Activated T-helper 9 cell treated with anti-CD3 and anti-CD28 coated beads, Interleukin-2, amount 50 U/mL, for 16 hours (primary cell): Measurements from ENCODE around the gene WDR38.

ENCODE experiments used
- DNase-seq: peaks from one replicate; pipeline ENCODE4 v3.0.0-alpha.2; 2020; ENCODE audit warnings: low read depth

The WDR38 gene

DNA sequence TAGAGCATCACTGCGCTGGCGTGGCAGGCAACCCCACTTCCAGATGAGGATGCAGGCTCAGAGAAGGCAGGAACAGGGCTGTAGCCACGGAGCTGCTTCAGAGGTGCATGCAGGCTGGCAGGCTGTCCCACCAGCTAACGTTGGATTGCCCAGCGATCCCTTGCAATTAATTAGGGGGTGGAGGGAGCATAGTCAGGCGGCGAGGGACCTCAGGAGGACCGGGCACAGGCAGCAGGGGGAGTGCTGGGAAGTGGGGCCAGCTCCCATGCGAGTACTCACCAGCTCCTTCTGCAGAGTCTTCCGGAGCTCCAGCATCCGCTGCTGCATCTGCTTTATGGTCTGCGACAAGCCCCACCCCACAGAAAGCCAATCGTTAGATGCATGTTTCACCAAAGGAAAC, 29.0 kb downstream of the WDR38 start:
- no peak for DNase-seq

DNA sequence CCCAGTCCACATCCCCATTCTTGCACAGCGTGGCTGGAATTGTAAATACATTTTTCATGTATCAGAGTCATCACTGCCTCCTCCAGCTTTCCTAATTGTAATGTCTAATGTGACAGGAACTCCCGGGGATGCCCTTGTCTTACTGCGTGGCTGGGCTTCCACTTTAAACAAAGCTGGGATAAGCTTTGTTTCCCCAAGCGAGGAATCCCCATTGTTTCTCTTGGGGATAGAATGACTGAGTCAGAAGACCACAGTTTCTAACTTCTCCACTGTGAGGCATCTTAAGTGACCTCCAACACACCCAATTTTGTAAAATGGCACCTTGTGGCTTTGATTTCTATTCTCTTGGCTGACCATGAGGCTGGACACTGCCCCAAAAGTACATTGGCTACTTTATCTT, 31.1 kb downstream of the WDR38 start:
- no peak for DNase-seq

DNA sequence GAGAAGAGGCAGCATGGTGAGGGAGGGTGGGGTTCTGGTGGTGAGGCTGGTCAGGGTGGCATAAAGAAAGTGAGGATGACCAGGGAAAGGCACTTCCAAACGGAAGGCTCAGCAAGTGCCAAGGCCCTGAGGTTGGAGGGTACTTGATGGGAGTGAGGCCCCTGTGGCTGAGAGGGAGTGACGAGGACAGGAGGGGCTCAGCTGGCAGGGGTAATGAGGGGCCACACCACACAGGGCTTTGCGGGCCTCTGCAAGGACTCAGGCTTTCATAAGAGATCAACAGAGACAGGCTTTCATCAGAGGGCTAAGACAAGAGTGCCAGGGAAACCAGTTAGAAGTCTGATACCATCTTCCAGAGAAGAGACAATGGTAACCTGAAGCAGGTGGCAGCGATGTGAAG, 32.3 kb downstream of the WDR38 start:
- no peak for DNase-seq

DNA sequence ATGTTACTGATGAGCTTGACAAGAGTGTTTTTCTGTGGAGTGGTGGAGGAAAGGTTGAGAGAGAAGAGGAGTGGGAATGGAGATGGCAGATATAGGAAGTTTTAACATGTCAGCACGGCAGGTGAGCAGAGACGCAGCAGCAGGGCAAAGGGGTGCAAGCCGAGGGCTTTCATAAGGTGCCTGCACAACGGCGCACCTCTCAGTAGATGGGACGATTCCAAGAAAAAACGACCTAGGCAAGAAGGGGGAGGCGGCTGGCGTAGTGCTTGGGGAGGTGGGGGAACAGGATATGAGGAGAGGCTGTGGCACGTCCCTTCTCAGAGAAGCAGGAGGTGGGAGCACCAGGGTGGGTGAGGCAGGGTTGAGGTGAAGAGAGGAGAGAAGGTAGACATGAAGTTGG, 33.2 kb downstream of the WDR38 start:
- DNase-seq: no peak

DNA sequence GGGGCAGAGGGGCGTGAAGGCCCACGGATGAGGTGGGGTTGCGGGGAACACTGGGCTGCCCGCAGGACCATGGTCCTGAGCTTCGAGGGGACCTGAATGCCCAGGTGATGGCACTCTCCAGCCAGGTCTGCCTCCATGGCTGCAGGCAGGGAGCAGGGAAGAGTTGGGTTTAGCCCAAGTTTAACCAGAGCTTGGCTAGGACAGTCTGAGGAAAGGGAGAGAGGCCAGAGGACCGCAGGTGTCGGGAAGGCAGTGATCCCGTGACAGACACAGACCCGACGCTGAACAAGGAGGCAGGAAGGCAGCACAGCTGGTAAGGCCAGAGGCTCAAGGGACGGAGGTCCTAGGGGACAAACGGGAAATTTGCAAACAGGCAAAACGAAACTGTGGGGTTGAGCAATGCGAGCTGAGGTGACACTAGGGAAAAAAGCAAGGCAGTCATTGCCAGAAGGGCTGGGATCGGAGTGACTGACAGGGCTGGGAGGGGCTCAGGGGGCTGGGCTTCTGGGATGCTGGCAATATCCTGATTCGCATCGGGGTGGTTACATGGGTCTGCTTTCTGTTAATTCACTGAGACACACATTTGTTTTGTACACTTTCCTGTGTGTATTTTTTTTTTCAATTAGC, 33.7 kb downstream of the WDR38 start:
- DNase-seq: no peak

DNA sequence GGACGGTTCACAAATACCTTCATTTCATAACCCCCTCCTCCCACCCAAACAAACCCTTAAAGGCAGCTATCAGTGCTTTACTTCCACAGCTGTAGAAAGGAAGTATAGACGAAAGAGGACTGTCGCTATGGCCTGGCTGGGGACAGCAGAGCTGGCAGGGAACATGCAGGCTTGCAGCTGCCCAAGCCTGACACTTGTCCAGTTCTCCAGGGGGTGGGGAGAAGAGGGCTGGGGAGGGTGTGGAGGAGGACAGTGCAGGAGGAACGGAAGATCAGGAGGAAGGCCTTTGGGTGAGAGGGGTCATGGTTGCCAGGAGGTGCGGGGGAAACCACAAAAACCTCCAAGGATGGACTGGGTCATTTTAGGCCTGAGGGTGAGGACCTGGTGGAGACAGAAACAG, 34.6 kb downstream of the WDR38 start:
- no peak for DNase-seq

DNA sequence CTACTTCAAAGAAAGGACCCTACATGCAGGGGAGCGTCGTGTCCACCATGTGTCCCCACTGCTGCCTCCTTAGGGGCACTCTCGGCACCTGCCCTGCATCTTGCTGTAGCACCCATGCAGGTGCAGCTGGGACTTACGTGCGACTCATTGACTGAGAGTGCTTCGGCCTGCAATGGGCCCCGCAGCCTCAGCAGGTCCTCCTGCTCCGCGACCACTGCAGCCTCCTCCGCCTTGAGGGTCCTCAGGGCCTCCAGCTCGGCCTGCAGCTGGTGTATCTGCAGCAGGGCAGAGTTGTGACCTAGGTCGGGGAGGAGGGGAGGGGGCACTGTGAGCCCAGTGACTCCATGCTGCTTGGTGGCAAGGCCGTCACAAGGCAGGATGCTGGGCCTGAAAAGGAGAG, 35.7 kb downstream of the WDR38 start:
- DNase-seq: no peak

DNA sequence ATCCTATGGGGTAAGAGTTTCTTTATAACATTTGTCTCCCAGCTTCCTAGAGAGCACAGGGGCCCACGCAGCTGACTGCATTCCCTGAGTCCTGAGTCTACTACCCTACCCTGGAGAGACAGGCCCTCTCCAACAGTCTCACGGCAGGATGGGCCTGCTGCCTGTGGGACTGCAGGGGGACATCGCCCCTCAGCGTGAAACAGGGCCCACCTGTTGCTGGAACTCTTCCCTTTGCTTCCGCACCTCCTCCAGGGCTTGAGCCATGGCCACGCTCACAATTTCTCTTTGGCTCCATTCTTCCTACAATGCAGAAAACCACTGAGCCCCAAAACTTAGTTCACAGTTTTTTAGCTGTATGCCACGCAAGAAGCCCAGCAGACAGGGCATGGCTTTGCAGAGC, 36.9 kb downstream of the WDR38 start:
- no peak for DNase-seq

DNA sequence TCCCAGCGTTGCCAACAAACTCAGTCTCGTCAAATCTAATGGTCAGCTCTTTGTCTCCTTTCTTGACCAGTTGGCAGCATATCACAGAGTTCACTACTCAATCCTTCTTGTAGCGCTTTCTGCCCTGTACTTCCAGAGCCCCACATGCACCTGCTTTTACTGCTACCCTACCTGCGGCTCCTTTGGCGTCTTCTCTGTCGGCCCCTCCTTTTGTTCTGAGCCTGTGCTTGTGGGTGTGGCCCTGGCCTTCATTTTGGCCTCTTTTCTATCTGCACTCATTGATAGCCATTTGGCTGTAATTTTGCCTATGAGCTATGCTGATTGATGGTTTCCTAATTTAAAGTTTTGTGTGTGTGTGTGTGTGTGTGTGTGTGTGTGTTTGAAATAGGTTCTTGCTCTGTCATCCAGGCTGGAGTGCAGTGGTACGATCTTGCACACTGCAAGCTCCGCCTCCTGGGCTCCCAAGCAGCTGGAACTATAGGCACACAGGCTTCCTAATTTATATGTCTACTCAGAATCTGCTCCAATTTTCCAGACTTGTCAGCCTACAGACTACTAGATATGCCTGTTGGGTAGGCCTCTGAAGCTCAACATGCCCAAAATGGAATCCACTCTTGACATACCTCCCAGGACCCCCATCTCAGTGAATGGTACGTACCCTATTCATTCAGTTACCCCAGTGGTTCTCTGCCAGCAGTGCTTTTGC, 40.9 kb downstream of the WDR38 start:
- DNase-seq: no peak

DNA sequence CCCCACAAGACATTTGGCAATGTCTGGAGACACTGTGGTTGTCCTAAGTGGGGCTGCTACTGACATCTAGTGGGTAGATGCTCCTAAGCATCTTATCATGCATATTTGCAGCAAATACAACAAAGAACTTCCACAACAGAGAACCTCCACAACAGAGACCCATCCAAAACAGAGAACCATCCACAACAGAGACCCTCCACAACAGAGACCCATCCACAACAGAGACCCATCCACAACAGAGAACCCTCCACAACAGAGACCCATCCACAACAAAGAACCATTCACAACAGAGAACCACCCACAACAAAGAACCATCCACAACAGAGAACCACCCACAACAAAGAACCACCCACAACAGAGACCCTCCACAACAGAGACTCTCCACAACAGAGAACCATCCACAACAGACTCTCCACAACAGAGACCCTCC, 41.5 kb downstream of the WDR38 start:
- DNase-seq: no peak

DNA sequence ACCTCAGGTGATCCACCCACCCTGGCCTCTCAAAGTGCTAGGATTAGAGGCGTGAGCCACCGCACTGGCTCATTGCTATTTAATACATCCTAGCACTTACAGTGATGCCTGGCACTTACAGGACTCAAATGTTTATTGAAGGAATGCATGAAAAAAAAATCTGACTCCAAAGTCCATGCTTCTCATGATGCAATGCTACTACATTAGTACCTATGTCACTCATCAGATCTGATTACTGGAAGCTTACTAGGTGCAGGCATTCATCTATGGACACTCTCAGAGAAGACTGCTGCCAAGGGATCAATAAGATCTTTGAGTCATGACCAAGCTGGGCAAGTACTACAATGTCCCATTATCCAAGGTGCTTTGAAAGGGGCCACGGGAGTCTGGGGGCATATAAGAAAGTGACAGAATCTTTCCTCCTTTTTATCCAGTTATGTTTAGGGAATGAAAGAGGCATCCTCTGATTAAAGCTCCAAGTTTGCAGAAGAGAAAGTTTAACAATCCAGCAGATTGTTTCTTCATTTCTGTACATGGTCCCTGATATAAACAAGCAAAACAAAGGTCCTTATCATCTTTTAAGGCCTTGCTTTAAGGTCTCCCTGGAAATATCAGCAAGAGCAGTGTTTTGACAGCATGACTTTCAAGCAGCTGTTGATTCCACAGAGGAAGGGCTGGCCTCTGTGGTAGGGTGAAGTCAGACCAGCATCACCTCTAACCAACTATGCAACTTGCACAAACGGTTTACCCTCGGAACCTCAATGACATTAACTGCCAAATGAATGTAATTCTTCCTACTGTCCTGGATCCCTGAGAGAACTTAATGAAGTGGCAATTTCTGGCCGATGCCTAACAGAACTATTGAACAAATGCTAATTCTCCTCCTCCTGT, 44.6 kb downstream of the WDR38 start:
- DNase-seq: no peak

DNA sequence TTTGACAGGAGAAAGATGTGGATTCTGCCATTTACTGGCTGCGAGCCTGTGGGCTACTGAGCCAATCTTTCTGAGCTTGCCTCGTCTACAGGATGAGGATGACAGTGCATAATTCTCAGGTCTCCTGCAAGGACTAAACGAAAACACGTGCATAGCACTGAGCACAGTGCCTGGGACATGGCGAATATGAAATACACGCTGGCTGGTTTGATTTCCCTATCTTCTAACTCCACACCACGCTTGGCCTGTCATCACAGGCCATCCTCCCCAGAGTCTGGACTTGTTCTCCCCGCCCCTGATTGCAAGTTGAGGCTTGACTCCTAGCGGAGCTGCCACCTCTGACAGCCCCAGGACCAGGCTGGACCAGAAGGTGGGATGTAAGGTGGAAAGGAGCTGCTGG, 46.6 kb downstream of the WDR38 start:
- DNase-seq: no peak

DNA sequence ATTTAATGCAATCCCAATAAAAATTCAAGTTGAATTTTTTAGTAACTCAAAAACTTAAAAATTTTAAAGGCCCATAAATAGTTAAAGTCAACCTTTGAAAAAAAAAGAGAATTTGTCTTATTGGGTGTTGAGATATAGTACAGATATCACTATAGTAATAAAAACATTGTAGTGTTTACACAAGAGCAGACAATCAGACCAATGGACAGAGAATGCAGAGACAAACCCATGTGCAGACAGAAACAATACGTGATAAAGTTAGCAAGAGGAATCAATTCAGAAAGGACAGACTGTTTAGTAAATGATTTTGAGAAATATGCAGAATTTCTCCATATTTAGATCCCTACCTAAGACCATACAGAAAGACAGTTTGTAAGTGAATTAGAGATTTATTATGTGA, 53.7 kb downstream of the WDR38 start:
- no peak for DNase-seq
